ENCODE data around the gene TBX1.

Gene TBX1

DNA sequence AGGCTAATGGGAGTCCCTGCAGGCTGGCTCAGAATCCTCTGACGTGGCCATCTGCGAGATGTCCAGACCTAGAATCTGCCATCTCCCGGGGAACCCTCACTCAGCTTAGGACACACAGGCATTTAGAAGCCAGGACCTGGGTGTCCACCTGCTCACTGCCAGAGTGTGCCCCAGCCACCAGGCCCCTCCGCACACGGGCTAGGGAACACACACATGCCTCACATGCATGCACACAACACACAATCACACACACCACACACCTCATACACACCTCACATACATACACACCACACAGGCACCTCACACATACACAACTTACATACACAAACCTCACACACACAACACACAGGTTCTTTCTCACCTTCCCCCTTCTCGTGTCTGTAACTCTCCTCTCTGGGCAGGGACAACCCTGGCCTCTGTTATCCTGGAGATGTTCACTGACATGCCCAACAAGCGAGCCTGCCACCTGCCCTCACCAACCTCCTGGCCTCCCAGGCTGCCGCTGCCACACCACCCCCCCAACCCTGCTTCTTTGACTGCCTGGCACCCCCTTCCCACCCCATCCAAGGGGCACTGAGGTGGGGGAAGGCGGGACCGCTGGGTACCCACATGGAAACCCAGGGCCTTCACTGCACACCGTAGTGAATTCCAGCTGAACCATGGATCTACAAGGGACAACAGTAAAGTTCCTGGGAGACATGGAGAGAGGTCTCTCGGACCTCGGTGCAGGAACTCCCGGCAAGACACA, 56.0 kb downstream of the TBX1 start:
- in situ Hi-C loops (cut with HindIII; ENCODE audit: low pct_ligation_motif_present, low pct_unique_long_range_greater_than_20kb, low sequenced_read_pairs), result no loop called here
- DNase-seq, result no peak
